Tibial artery (tissue), 4 donors: ENCODE measurements around the gene MEIKIN.

Source experiments
- DNase-seq, 2 donors: peaks; one replicate each; pipeline ENCODE4 v3.0.0-alpha.2; 2019
- H3K27ac ChIP-seq, 2 donors: fragments of 200-600 bp; sonication (generic) in 1 of 2; 1 replicate in 1 of 2; 2 replicates in 1 of 2; pipeline ENCODE4 v1.5.1; 2018 to 2019; ENCODE audit warnings: mild to moderate bottlenecking in 1 of 2
- H3K27me3 ChIP-seq, 2 donors: fragments of 200-600 bp; sonication (generic) in 1 of 2; one replicate each; pipeline versions ENCODE4 v1.5.1 to v1.6.0; 2016 to 2019
- H3K36me3 ChIP-seq, 3 donors: fragments of 200-600 bp; sonication (generic) in 2 of 3; one replicate each; pipeline ENCODE4 v1.5.1; 2016 to 2019; ENCODE audit warnings: mild to moderate bottlenecking in 2 of 3
- H3K4me1 ChIP-seq, 4 donors: fragments of 200-600 bp; sonication (generic) in 2 of 4; 1 replicate in 3 of 4; 2 replicates in 1 of 4; pipeline ENCODE4 v1.5.1; 2016 to 2019
- H3K4me3 ChIP-seq, 2 donors: fragments of 200-600 bp; sonication (generic) in 1 of 2; 1 replicate in 1 of 2; 2 replicates in 1 of 2; pipeline ENCODE4 v1.5.1; 2018 to 2019; ENCODE audit warnings: mild to moderate bottlenecking in 2 of 2
- H3K9me3 ChIP-seq, 3 donors: fragments of 200-600 bp; sonication (generic) in 1 of 3; one replicate each; pipeline ENCODE4 v1.5.1; 2016 to 2019
- CTCF ChIP-seq, 2 experiments: fragments of 200-600 bp in 1 of 2; fragments of 450-650 bp in 1 of 2; IDR thresholded peaks; one replicate each; pipeline ENCODE4 v1.5.1; 2017 to 2019; ENCODE audit warnings: antibody characterized with exemption in 2 of 2, mild to moderate bottlenecking in 1 of 2, moderate library complexity in 1 of 2
- intact Hi-C: fragments of 100-400 bp; cut with DNase I; formaldehyde crosslinking; loops from one replicate; pipeline ENCODE4 v1.15.0; 2023; ENCODE audit warnings: low total_unique reads

Gene MEIKIN

GRCh38 chr5:131765261-131765660, 180.2 kb downstream of the MEIKIN start:
- intact Hi-C loops: no loop called here
- H3K27ac ChIP-seq: no peak overlapping the region
- no peaks in the 10 kb centered on the region for H3K27me3 ChIP-seq
- peaks cover 0 to 50% (median 7%) of the 10 kb centered on the region in 4 donors for H3K4me1 ChIP-seq
- TF ChIP-seq CTCF (IDR thresholded peaks at IDR 0.05): no peak
- H3K36me3 ChIP-seq: peaks cover 0 to 8% (median 0%) of the 10 kb centered on the region in 3 donors
- no peaks in the 10 kb centered on the region for H3K9me3 ChIP-seq
- DNase-seq: no peak
- H3K4me3 ChIP-seq: no peak overlapping the region

GRCh38 chr5:131763968-131764367, 181.5 kb downstream of the MEIKIN start:
- DNase-seq: no peak
- H3K9me3 ChIP-seq: no peaks in the 10 kb centered on the region
- no peak overlapping the region for H3K4me3 ChIP-seq
- H3K27ac ChIP-seq: no peak overlapping the region
- peaks cover 0 to 8% (median 0%) of the 10 kb centered on the region in 3 donors for H3K36me3 ChIP-seq
- H3K4me1 ChIP-seq: peaks cover 0 to 38% (median 1%) of the 10 kb centered on the region in 4 donors
- H3K27me3 ChIP-seq: no peaks in the 10 kb centered on the region
- no peak for TF ChIP-seq CTCF (IDR thresholded peaks at IDR 0.05)
- intact Hi-C loops: no loop called here

- intact Hi-C loops: no loop called here
- TF ChIP-seq CTCF (IDR thresholded peaks at IDR 0.05): no peak
- H3K9me3 ChIP-seq: no peaks in the 10 kb centered on the region
- peaks cover 0 to 8% (median 0%) of the 10 kb centered on the region in 3 donors for H3K36me3 ChIP-seq
- no peaks in the 10 kb centered on the region for H3K27me3 ChIP-seq
- no peak overlapping the region for H3K4me3 ChIP-seq
- H3K27ac ChIP-seq: no peak overlapping the region
- no peak for DNase-seq
- peaks cover 0 to 45% (median 14%) of the 10 kb centered on the region in 4 donors for H3K4me1 ChIP-seq
Measured at GRCh38 chr5:131760793-131761192, 184.7 kb downstream of the MEIKIN start.

- peaks cover 0 to 8% (median 0%) of the 10 kb centered on the region in 3 donors for H3K36me3 ChIP-seq
- H3K4me3 ChIP-seq: no peak overlapping the region
- no peak for DNase-seq
- H3K27ac ChIP-seq: no peak overlapping the region
- H3K4me1 ChIP-seq: peaks cover 0 to 41% (median 14%) of the 10 kb centered on the region in 4 donors
- H3K9me3 ChIP-seq: no peaks in the 10 kb centered on the region
- no peak for TF ChIP-seq CTCF (IDR thresholded peaks at IDR 0.05)
- intact Hi-C loops: no loop called here
- H3K27me3 ChIP-seq: no peaks in the 10 kb centered on the region
Measured at GRCh38 chr5:131759704-131760103, 185.8 kb downstream of the MEIKIN start.

GRCh38 chr5:131758520-131758900, 187.0 kb downstream of the MEIKIN start:
- Histone ChIP-seq H3K36me3 (no peaks in the 10 kb centered on the region), H3K27ac (no peak overlapping the region), H3K9me3 (no peaks in the 10 kb centered on the region), H3K27me3 (no peaks in the 10 kb centered on the region), H3K4me3 (no peak overlapping the region), H3K4me1 (peaks cover 0 to 52% (median 20%) of the 10 kb centered on the region in 4 donors)
- DNase-seq: no peak
- intact Hi-C loops: no loop called here
- TF ChIP-seq CTCF (IDR thresholded peaks at IDR 0.05): no peak
